ENCODE data around the gene FREM2. TPM values are rescaled to one million over a fixed set of nuclear protein-coding genes. Genes with fewer than 3 reads are reported as not detected.
A peak's percentile ranks its signal among the peaks of the same experiment; 100 is the strongest.

The FREM2 gene
- total RNA-seq, 1 donor from 2014 or later = 2.8 TPM

DNA sequence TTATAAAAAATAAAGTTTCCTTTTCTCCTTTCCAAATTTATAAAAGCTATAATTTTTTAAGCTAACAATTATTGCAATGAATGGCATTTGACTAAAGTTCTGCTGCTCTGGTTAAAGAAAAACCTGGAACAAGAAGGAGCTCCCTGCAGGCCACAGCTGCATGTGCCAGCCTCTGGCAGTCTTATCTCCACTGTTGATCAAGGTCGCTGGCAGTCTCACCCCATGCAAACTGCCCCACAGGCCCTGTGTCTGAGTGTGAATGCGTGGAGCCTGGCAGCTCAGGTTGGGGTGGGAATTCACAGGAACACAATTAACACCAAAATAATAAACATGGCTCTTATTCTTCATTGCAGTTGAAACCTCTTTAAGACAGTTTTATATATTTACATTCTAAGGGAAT lies 30.2 kb upstream of the FREM2 start:
- H3K9ac ChIP-seq (ENCODE audit: low read length) = no peak overlapping the region
- no peak for TF ChIP-seq CTCF (IDR thresholded peaks at IDR 0.05; ENCODE audit: insufficient read depth, low read depth, low read length)
- TF ChIP-seq EZH2 (IDR thresholded peaks at IDR 0.05; ENCODE audit: insufficient read depth, low read length) = no peak
- H3K4me3 Mint-ChIP-seq (ENCODE audit: unreplicated experiment) = no peak overlapping the region

GRCh38 chr13:38657191-38657590 lies 29.7 kb upstream of the FREM2 start:
- Histone ChIP-seq H4K20me1 (ENCODE audit: insufficient read depth, low read length) (no peaks in the 10 kb centered on the region), H3K9me3 (ENCODE audit: insufficient read depth, low read depth, low read length) (no peaks in the 10 kb centered on the region), H2AFZ (ENCODE audit: low read depth, low read length) (peak overlapping the region; percentile 47), H3K36me3 (ENCODE audit: insufficient read depth, low read length) (no peaks in the 10 kb centered on the region), H3K9ac (ENCODE audit: low read length) (no peak overlapping the region), H3K27me3 (ENCODE audit: insufficient read depth, low read length) (no peaks in the 10 kb centered on the region), H3K79me2 (ENCODE audit: insufficient read depth, low read length) (no peaks in the 10 kb centered on the region), H3K4me3 (ENCODE audit: insufficient read depth, low read depth, low read length) (no peak overlapping the region), H3K4me2 (ENCODE audit: low read length) (peak overlapping the region; percentile 50), H3K27ac (ENCODE audit: low read depth, low read length) (no peak overlapping the region), H3K4me1 (ENCODE audit: insufficient read depth, low read length) (no peaks in the 10 kb centered on the region)
- H3K27me3 Mint-ChIP-seq (ENCODE audit: low read depth, unreplicated experiment) = no peaks in the 10 kb centered on the region
- DNase-seq (ENCODE audit: low read depth) (peak; percentile 55), FAIRE-seq (no peak)
- H3K36me3 Mint-ChIP-seq (ENCODE audit: low read depth, unreplicated experiment) = no peaks in the 10 kb centered on the region
- peak overlapping the region; percentile 8 for H3K27ac Mint-ChIP-seq (ENCODE audit: unreplicated experiment)
- H3K4me1 Mint-ChIP-seq (ENCODE audit: low read depth, unreplicated experiment) = peaks cover 20% of the 10 kb centered on the region
- no peaks in the 10 kb centered on the region for H3K9me3 Mint-ChIP-seq (ENCODE audit: unreplicated experiment)
- TF ChIP-seq EZH2 (IDR thresholded peaks at IDR 0.05; ENCODE audit: insufficient read depth, low read length) (no peak), CTCF (IDR thresholded peaks at IDR 0.05; ENCODE audit: insufficient read depth, low read depth, low read length) (no peak)
- H3K4me3 Mint-ChIP-seq (ENCODE audit: unreplicated experiment) = no peak overlapping the region

More for the DNA sequence above, 30.2 kb upstream of the FREM2 start:
- no peaks in the 10 kb centered on the region for H3K9me3 ChIP-seq (ENCODE audit: insufficient read depth, low read depth, low read length)
- peak overlapping the region; percentile 50 for H3K4me2 ChIP-seq (ENCODE audit: low read length)
- FAIRE-seq = no peak
- no peaks in the 10 kb centered on the region for H4K20me1 ChIP-seq (ENCODE audit: insufficient read depth, low read length)
- H3K27me3 Mint-ChIP-seq (ENCODE audit: low read depth, unreplicated experiment) = no peaks in the 10 kb centered on the region
- H3K9me3 Mint-ChIP-seq (ENCODE audit: unreplicated experiment) = no peaks in the 10 kb centered on the region
- no peaks in the 10 kb centered on the region for H3K36me3 ChIP-seq (ENCODE audit: insufficient read depth, low read length)
- H3K4me3 ChIP-seq (ENCODE audit: insufficient read depth, low read depth, low read length) = no peak overlapping the region
- no peak overlapping the region for H3K27ac ChIP-seq (ENCODE audit: low read depth, low read length)
- peaks cover 20% of the 10 kb centered on the region for H3K4me1 Mint-ChIP-seq (ENCODE audit: low read depth, unreplicated experiment)
- no peaks in the 10 kb centered on the region for H3K4me1 ChIP-seq (ENCODE audit: insufficient read depth, low read length)
- H2AFZ ChIP-seq (ENCODE audit: low read depth, low read length) = peak overlapping the region; percentile 47
- no peak for DNase-seq (ENCODE audit: low read depth)
- H3K36me3 Mint-ChIP-seq (ENCODE audit: low read depth, unreplicated experiment) = no peaks in the 10 kb centered on the region
- peak overlapping the region; percentile 8 for H3K27ac Mint-ChIP-seq (ENCODE audit: unreplicated experiment)
- H3K27me3 ChIP-seq (ENCODE audit: insufficient read depth, low read length) = no peaks in the 10 kb centered on the region
- no peaks in the 10 kb centered on the region for H3K79me2 ChIP-seq (ENCODE audit: insufficient read depth, low read length)

- Mint-ChIP-seq H3K27me3 (ENCODE audit: low read depth, unreplicated experiment) (no peaks in the 10 kb centered on the region), H3K27ac (ENCODE audit: unreplicated experiment) (no peak overlapping the region), H3K9me3 (ENCODE audit: unreplicated experiment) (no peaks in the 10 kb centered on the region), H3K4me3 (ENCODE audit: unreplicated experiment) (no peak overlapping the region), H3K36me3 (ENCODE audit: low read depth, unreplicated experiment) (no peaks in the 10 kb centered on the region), H3K4me1 (ENCODE audit: low read depth, unreplicated experiment) (peaks cover 23% of the 10 kb centered on the region)
- TF ChIP-seq CTCF (IDR thresholded peaks at IDR 0.05; ENCODE audit: insufficient read depth, low read depth, low read length) = no peak
- no peak for TF ChIP-seq EZH2 (IDR thresholded peaks at IDR 0.05; ENCODE audit: insufficient read depth, low read length)
- no peaks in the 10 kb centered on the region for H3K4me1 ChIP-seq (ENCODE audit: insufficient read depth, low read length)
- no peak overlapping the region for H3K9ac ChIP-seq (ENCODE audit: low read length)
- no peaks in the 10 kb centered on the region for H3K9me3 ChIP-seq (ENCODE audit: insufficient read depth, low read depth, low read length)
- H4K20me1 ChIP-seq (ENCODE audit: insufficient read depth, low read length) = no peaks in the 10 kb centered on the region
- H3K27ac ChIP-seq (ENCODE audit: low read depth, low read length) = no peak overlapping the region
- H3K4me2 ChIP-seq (ENCODE audit: low read length) = no peak overlapping the region
- no peaks in the 10 kb centered on the region for H3K79me2 ChIP-seq (ENCODE audit: insufficient read depth, low read length)
- no peaks in the 10 kb centered on the region for H3K27me3 ChIP-seq (ENCODE audit: insufficient read depth, low read length)
- FAIRE-seq (no peak), DNase-seq (ENCODE audit: low read depth) (no peak)
- no peak overlapping the region for H3K4me3 ChIP-seq (ENCODE audit: insufficient read depth, low read depth, low read length)
- H3K36me3 ChIP-seq (ENCODE audit: insufficient read depth, low read length) = no peaks in the 10 kb centered on the region
- H2AFZ ChIP-seq (ENCODE audit: low read depth, low read length) = no peak overlapping the region
These were observed 28.0 kb upstream of the FREM2 start for GRCh38 chr13:38658906-38659305.

All from astrocyte (in vitro differentiated cells and primary cell).